GM18873 (cell line): Measurements from ENCODE around the gene RRP1B.
"Not testable (repeated sequence)": the region's sequence is repeated elsewhere in the genome, so short reads cannot be mapped to it uniquely, and the experiment has no call there.

Source experiments
- ATAC-seq: cut with Tn5 transposase; IDR thresholded peaks from one replicate; pipeline ENCODE4 v1.9.1; 2021; ENCODE audit warnings: mild to moderate bottlenecking, moderate library complexity, moderate number of reproducible peaks; ENCODE audit not compliant: unreplicated experiment, low FRiP score

RRP1B gene

GRCh38 chr21:43659136-43660000, at the start of gene RRP1B, which contains the start of gene HSF2BP:
Gene RRP1B (plus strand): TSS chr21:43659560. CDS start chr21:43659665, 105 bp downstream.
Gene HSF2BP (minus strand): TSS chr21:43659488. CDS start chr21:43658096, 1,392 bp downstream.
- ATAC-seq: peak; percentile 50

GRCh38 chr21:43611598-43612369, 47.6 kb upstream of the RRP1B start:
- no peak for ATAC-seq

- no peak for ATAC-seq
Observed at GRCh38 chr21:43613755-43614638, 45.4 kb upstream of the RRP1B start.

- ATAC-seq: no peak
Observed at GRCh38 chr21:43614839-43615238, 44.5 kb upstream of the RRP1B start.

- not testable (repeated sequence) for ATAC-seq
Observed at GRCh38 chr21:43616861-43617260, 42.5 kb upstream of the RRP1B start.

GRCh38 chr21:43618940-43619339, 40.4 kb upstream of the RRP1B start:
- no peak for ATAC-seq

GRCh38 chr21:43619344-43619743, 40.0 kb upstream of the RRP1B start:
- no peak for ATAC-seq

- ATAC-seq: no peak
Observed at GRCh38 chr21:43619856-43620255, 39.5 kb upstream of the RRP1B start.

GRCh38 chr21:43622796-43623195, 36.6 kb upstream of the RRP1B start:
- ATAC-seq: no peak

GRCh38 chr21:43623588-43623987, 35.8 kb upstream of the RRP1B start:
- ATAC-seq: no peak

GRCh38 chr21:43624339-43624738, 35.0 kb upstream of the RRP1B start:
- ATAC-seq: no peak

- no peak for ATAC-seq
Observed at GRCh38 chr21:43626390-43626789, 33.0 kb upstream of the RRP1B start.

- ATAC-seq: no peak
Observed at GRCh38 chr21:43627527-43627926, 31.8 kb upstream of the RRP1B start.

GRCh38 chr21:43631411-43632107, 27.8 kb upstream of the RRP1B start:
- ATAC-seq: no peak

GRCh38 chr21:43632373-43632905, 26.9 kb upstream of the RRP1B start:
- ATAC-seq: no peak

GRCh38 chr21:43634618-43635017, 24.7 kb upstream of the RRP1B start:
- ATAC-seq: no peak

GRCh38 chr21:43635436-43635835, 23.9 kb upstream of the RRP1B start:
- ATAC-seq: no peak

GRCh38 chr21:43637530-43638158, 21.7 kb upstream of the RRP1B start:
- ATAC-seq: no peak
